Breast epithelium (tissue), 4 donors: ENCODE results near the gene WDR31. TPM values are rescaled to one million over a fixed set of nuclear protein-coding genes. Genes with fewer than 3 reads are reported as not detected.

ENCODE experiments used
- DNase-seq, 2 donors: peaks; one replicate each; pipeline ENCODE4 v3.0.0-alpha.2; 2019; ENCODE audit warnings: low spot score in 2 of 2
- H3K27ac ChIP-seq, 2 donors: fragments of 200-600 bp; sonication (generic) in 1 of 2; one replicate each; pipeline ENCODE4 v1.5.1; 2016 to 2019; ENCODE audit warnings: mild to moderate bottlenecking in 1 of 2
- H3K27me3 ChIP-seq, 2 donors: fragments of 200-600 bp; sonication (generic) in 1 of 2; one replicate each; pipeline versions ENCODE4 v1.5.1 to v1.6.0; 2017 to 2019; ENCODE audit warnings: control low read depth in 1 of 2, mild to moderate bottlenecking in 1 of 2
- H3K36me3 ChIP-seq: fragments of 200-600 bp; one replicate; pipeline ENCODE4 v1.5.1; 2019
- H3K4me1 ChIP-seq, 2 donors: fragments of 200-600 bp; sonication (generic); one replicate each; pipeline ENCODE4 v1.5.1; 2016 to 2019; ENCODE audit warnings: control low read depth in 1 of 2
- H3K4me3 ChIP-seq, 3 donors: fragments of 200-600 bp; sonication (generic); 1 replicate in 2 of 3; 2 replicates in 1 of 3; pipeline ENCODE4 v1.5.1; 2016 to 2019; ENCODE audit warnings: mild to moderate bottlenecking in 3 of 3, moderate library complexity in 2 of 3
- H3K9me3 ChIP-seq, 2 donors: fragments of 200-600 bp; sonication (generic) in 1 of 2; one replicate each; pipeline ENCODE4 v1.5.1; 2016 to 2019; ENCODE audit warnings: control low read depth in 1 of 2
- POLR2A ChIP-seq: fragments of 450-650 bp; IDR thresholded peaks from one replicate; pipeline ENCODE4 v1.6.1; 2016; ENCODE audit warnings: antibody characterized with exemption, mild to moderate bottlenecking, moderate library complexity
- POLR2AphosphoS5 ChIP-seq, 3 donors: sonication (generic); formaldehyde crosslinking; IDR thresholded peaks; one replicate each; pipeline ENCODE4 v1.6.1; 2017; ENCODE audit warnings: antibody characterized with exemption in 3 of 3
- intact Hi-C: fragments of 100-400 bp; cut with DNase I; formaldehyde crosslinking; loops from one replicate; pipeline ENCODE4 v1.15.1; 2023; ENCODE audit warnings: low total_unique reads
- total RNA-seq, 3 donors: library from RNA; depleted of rRNA; stranded (reverse); fragments of >200 nt; gene quantifications; one replicate each; pipeline ENCODE4 v1.1.0, GENCODE V29; 2016
- TF ChIP-seq, protein P1 (sequence below), 3 donors: fragments of 450-650 bp; IDR thresholded peaks; one replicate each; pipeline ENCODE4 v1.5.1; 2016 to 2017; ENCODE audit warnings: antibody characterized with exemption in 3 of 3, mild to moderate bottlenecking in 3 of 3, moderate library complexity in 3 of 3

Gene WDR31
- 1 to 10 TPM; 1.9 to 4.0 (median 3.6) TPM for total RNA-seq

DNA sequence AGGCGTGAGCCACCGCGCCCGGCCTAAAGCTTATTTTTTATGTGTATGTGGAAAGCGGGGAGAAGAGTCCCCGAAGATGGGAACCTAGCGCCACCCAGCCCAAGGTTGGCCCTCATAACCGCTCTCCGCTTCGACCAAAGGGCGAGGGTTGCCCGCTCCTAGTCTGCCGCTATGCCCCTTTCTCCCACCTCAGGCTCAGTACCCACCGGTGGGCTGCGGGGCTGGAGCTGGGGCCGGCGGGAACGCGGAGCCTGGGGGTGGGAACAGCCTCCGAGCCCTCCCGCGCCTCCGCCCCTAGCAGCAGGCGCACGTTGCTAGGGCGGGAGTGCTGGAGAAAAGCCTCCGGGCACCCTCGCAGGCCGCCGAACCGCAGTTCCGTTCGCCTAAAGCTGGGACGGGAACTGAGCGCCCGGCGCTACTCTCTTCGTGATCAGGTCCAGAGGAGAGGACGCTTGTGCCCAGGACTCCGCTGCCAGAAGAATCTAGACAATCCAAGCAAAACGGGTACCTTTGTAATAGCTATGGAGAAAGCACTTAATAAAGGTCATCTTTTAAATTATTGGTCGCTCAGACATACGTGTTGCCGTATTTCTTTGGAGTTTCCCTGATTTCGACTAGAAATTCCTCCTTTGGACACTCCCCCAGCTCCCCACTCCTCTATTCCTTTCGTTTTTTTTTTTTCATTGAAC is at the start of gene WDR31:
Gene WDR31 (minus strand): TSS at position 265 of the 689 bp plus-strand sequence. CDS start 8,253 bp downstream, outside the sequence.
- H3K9me3 ChIP-seq, result no peaks in the 10 kb centered on the region
- H3K4me3 ChIP-seq, result peak within 1 kb of the TSS; percentile 63 to 87 (median 76)
- H3K27me3 ChIP-seq, result no peaks in the 10 kb centered on the region
- no peaks in the 10 kb centered on the region for H3K36me3 ChIP-seq
- peak; percentile 63 to 91 for DNase-seq
- TF ChIP-seq POLR2AphosphoS5 (IDR thresholded peaks at IDR 0.05), result peak; percentile 74 to 82 (median 77)
- TF ChIP-seq, protein P1, sequence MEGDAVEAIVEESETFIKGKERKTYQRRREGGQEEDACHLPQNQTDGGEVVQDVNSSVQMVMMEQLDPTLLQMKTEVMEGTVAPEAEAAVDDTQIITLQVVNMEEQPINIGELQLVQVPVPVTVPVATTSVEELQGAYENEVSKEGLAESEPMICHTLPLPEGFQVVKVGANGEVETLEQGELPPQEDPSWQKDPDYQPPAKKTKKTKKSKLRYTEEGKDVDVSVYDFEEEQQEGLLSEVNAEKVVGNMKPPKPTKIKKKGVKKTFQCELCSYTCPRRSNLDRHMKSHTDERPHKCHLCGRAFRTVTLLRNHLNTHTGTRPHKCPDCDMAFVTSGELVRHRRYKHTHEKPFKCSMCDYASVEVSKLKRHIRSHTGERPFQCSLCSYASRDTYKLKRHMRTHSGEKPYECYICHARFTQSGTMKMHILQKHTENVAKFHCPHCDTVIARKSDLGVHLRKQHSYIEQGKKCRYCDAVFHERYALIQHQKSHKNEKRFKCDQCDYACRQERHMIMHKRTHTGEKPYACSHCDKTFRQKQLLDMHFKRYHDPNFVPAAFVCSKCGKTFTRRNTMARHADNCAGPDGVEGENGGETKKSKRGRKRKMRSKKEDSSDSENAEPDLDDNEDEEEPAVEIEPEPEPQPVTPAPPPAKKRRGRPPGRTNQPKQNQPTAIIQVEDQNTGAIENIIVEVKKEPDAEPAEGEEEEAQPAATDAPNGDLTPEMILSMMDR (IDR thresholded peaks at IDR 0.05), result no peak
- peak; percentile 36 for TF ChIP-seq POLR2A
- peak within 1 kb of the TSS; percentile 86 to 92 for H3K27ac ChIP-seq
- intact Hi-C loops, result no loop called here
- H3K4me1 ChIP-seq, result peaks cover 0 to 5% of the 10 kb centered on the region in 2 donors

DNA sequence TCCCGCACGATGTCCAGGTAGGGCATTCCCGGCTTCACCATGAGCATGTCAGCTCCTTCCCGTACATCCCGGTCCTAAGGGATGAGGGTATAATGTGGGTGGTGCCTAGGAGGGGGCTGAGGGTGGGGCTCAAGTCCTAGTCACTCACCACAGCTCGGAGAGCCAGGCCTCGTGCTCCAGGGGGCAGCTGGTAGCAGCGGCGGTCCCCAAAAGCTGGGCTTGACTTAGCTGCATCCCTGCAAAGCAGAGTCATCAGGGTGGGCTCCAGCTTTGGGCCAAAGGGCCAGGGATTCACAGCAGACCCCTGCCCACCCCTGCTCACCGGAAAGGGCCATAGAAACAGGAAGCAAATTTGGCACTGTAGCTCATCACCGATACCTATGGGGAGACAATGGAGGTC is 49.4 kb upstream of the WDR31 start:
- Histone ChIP-seq H3K36me3 (peaks cover 7% of the 10 kb centered on the region), H3K4me3 (no peak overlapping the region), H3K27ac (no peak overlapping the region), H3K9me3 (no peaks in the 10 kb centered on the region), H3K27me3 (no peaks in the 10 kb centered on the region), H3K4me1 (no peaks in the 10 kb centered on the region)
- intact Hi-C loops, result no loop called here
- TF ChIP-seq POLR2AphosphoS5 (IDR thresholded peaks at IDR 0.05), result no peak
- TF ChIP-seq POLR2A, result no peak
- TF ChIP-seq, protein P1 (IDR thresholded peaks at IDR 0.05), result no peak
- DNase-seq, result no peak

DNA sequence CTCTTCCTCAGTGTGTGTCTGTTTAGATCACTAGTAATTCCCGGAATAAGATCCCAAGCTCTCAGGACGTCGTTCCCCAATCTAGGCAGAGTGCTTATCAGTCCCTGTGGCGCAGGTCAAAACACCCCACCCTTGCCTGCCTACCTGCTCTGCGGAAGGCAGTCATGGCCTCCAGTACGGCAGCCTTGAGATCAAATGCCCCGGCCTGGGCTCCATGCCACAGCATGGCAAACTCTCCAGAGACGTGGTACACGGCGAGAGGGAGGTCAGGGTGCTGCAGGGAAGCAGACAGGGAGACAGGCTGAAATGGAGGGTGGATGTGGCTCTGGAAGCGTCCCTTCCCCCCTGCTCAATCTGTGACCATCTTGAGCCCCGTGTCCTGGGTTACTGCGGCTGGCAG is 48.8 kb upstream of the WDR31 start:
- no peak for DNase-seq
- H3K9me3 ChIP-seq, result no peaks in the 10 kb centered on the region
- intact Hi-C loops, result no loop called here
- no peaks in the 10 kb centered on the region for H3K27me3 ChIP-seq
- no peaks in the 10 kb centered on the region for H3K4me1 ChIP-seq
- H3K36me3 ChIP-seq, result peaks cover 7% of the 10 kb centered on the region
- no peak overlapping the region for H3K27ac ChIP-seq
- TF ChIP-seq, protein P1 (IDR thresholded peaks at IDR 0.05), result no peak
- no peak overlapping the region for H3K4me3 ChIP-seq

DNA sequence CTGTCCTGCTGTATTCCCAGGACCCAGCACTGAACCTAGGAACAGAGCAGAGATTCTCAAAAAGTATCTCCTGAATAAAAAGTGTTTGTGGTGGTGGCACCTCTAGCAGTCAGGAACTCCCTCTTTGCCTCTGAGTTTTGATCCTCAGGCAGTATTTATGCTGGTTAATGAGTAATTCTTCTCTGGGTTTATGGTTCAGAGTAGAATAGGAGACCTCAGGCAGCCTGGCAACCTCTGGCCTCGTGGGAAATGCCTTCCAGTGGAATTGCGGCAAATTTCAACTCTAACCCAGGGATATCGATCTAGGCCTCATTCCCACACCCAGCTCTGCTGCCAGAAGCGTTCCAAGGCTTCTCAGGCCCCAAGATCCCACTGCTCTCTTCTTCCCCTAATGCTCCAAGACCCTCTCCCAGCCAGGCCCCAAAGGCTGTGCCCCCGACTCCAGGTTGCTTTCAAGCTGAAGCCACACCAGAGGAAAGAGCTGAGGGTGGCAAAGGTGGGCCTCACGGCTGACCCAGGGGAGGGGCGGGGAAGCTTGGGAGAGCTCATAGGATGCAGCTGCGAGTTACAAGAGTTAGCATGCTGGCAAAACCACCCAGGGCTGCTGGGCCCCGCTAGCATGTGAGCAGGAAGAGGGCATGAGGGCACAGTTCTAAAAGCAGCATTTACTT is 47.6 kb upstream of the WDR31 start:
- intact Hi-C loops, result no loop called here
- TF ChIP-seq POLR2AphosphoS5 (IDR thresholded peaks at IDR 0.05) (no peak), POLR2A (no peak)
- TF ChIP-seq, protein P1 (IDR thresholded peaks at IDR 0.05), result no peak
- no peak overlapping the region for H3K4me3 ChIP-seq
- H3K9me3 ChIP-seq, result no peaks in the 10 kb centered on the region
- no peaks in the 10 kb centered on the region for H3K4me1 ChIP-seq
- H3K27me3 ChIP-seq, result no peaks in the 10 kb centered on the region
- no peak for DNase-seq
- H3K27ac ChIP-seq, result no peak overlapping the region
- peaks cover 7% of the 10 kb centered on the region for H3K36me3 ChIP-seq
